ENCODE data around the gene USP10.

USP10 gene

GRCh38 chr16:84813141-84813934 lies 113.5 kb downstream of the USP10 start:
- no peak overlapping the region for H3K4me3 ChIP-seq
- H3K27ac ChIP-seq: peak overlapping the region in 9 of 11 experiments; percentile 78 to 97 (median 92); a peak in 17 of 22 replicates
- no peaks in the 10 kb centered on the region for H3K27me3 ChIP-seq
- no peaks in the 10 kb centered on the region for H4K20me1 ChIP-seq
- H3K36me3 ChIP-seq: no peaks in the 10 kb centered on the region
- TF ChIP-seq Cebpa-rat (IDR thresholded peaks at IDR 0.05): no peak
- H3K4me1 ChIP-seq: peaks cover 32 to 94% (median 70%) of the 10 kb centered on the region in 10 experiments
- H3K4me2 ChIP-seq: peak overlapping the region in 10 of 11 experiments; percentile 75 to 98 (median 90); a peak in 20 of 22 replicates
- peak overlapping the region in 7 of 11 experiments; percentile 53 to 77 (median 71); a peak in 6 of 22 replicates for H3K9ac ChIP-seq
- peaks cover 0 to 7% (median 0%) of the 10 kb centered on the region in 11 experiments; a peak in 5 of 22 replicates for H3K9me3 ChIP-seq (replicated peaks in 1 of 11)

- no peak for TF ChIP-seq Cebpa-rat (IDR thresholded peaks at IDR 0.05)
- peaks cover 0 to 6% (median under 1%) of the 10 kb centered on the region in 11 experiments; a peak in 10 of 22 replicates for H3K27me3 ChIP-seq
- H3K27ac ChIP-seq: no peak overlapping the region
- peaks cover 0 to 6% (median 5%) of the 10 kb centered on the region in 11 experiments; a peak in 14 of 22 replicates for H4K20me1 ChIP-seq
- no peak overlapping the region for H3K4me3 ChIP-seq
- no peaks in the 10 kb centered on the region for H3K36me3 ChIP-seq
- peak overlapping the region in 8 of 11 experiments; percentile 2 to 95 (median 38); a peak in 10 of 22 replicates for H3K4me2 ChIP-seq
- H3K9ac ChIP-seq: no peak overlapping the region
- H3K4me1 ChIP-seq: peaks cover 18 to 86% (median 66%) of the 10 kb centered on the region in 10 experiments
- H3K9me3 ChIP-seq (replicated peaks in 1 of 11): peaks cover 0 to 7% (median 0%) of the 10 kb centered on the region in 11 experiments; a peak in 5 of 22 replicates
Measured at GRCh38 chr16:84815462-84815861, 115.7 kb downstream of the USP10 start.

- H3K27ac ChIP-seq: no peak overlapping the region
- peaks cover 0 to 7% (median 0%) of the 10 kb centered on the region in 11 experiments; a peak in 5 of 22 replicates for H3K9me3 ChIP-seq (replicated peaks in 1 of 11)
- H3K4me3 ChIP-seq: no peak overlapping the region
- TF ChIP-seq Cebpa-rat (IDR thresholded peaks at IDR 0.05): no peak
- peaks cover 0 to 12% (median 11%) of the 10 kb centered on the region in 11 experiments; a peak in 15 of 22 replicates for H4K20me1 ChIP-seq
- no peak overlapping the region for H3K9ac ChIP-seq
- H3K27me3 ChIP-seq: peaks cover 0 to 11% (median 6%) of the 10 kb centered on the region in 11 experiments; a peak in 11 of 22 replicates
- peaks cover 18 to 86% (median 66%) of the 10 kb centered on the region in 10 experiments for H3K4me1 ChIP-seq
- peak overlapping the region in 8 of 11 experiments; percentile 4 to 95 (median 25); a peak in 9 of 22 replicates for H3K4me2 ChIP-seq
- no peaks in the 10 kb centered on the region for H3K36me3 ChIP-seq
Measured at GRCh38 chr16:84816023-84816422, 116.2 kb downstream of the USP10 start.

- H3K27me3 ChIP-seq: peaks cover 0 to 16% (median 8%) of the 10 kb centered on the region in 11 experiments; a peak in 11 of 22 replicates
- no peak overlapping the region for H3K4me3 ChIP-seq
- H3K4me2 ChIP-seq: peak overlapping the region in 8 of 11 experiments; percentile 4 to 95 (median 25); a peak in 9 of 22 replicates
- H4K20me1 ChIP-seq: peaks cover 0 to 16% (median 15%) of the 10 kb centered on the region in 11 experiments; a peak in 15 of 22 replicates
- H3K9ac ChIP-seq: no peak overlapping the region
- no peaks in the 10 kb centered on the region for H3K36me3 ChIP-seq
- peaks cover 18 to 86% (median 65%) of the 10 kb centered on the region in 10 experiments for H3K4me1 ChIP-seq
- no peak overlapping the region; a peak in 1 of 22 replicates for H3K27ac ChIP-seq
- peaks cover 0 to 7% (median 0%) of the 10 kb centered on the region in 11 experiments; a peak in 5 of 22 replicates for H3K9me3 ChIP-seq (replicated peaks in 1 of 11)
- TF ChIP-seq Cebpa-rat (IDR thresholded peaks at IDR 0.05): no peak
Measured at GRCh38 chr16:84816485-84816884, 116.7 kb downstream of the USP10 start.

GRCh38 chr16:84817206-84817605 lies 117.4 kb downstream of the USP10 start:
- Histone ChIP-seq H3K27me3 (peaks cover 0 to 16% (median 8%) of the 10 kb centered on the region in 11 experiments; a peak in 11 of 22 replicates), H3K27ac (no peak overlapping the region), H3K36me3 (no peaks in the 10 kb centered on the region), H3K4me2 (peak overlapping the region in 4 of 11 experiments; percentile 4 to 95 (median 41); a peak in 3 of 22 replicates), H3K4me3 (no peak overlapping the region), H4K20me1 (peaks cover 0 to 23% (median 19%) of the 10 kb centered on the region in 11 experiments; a peak in 15 of 22 replicates), H3K9ac (no peak overlapping the region), H3K4me1 (peaks cover 23 to 86% (median 64%) of the 10 kb centered on the region in 10 experiments), H3K9me3 (replicated peaks in 1 of 11) (peaks cover 0 to 7% (median 0%) of the 10 kb centered on the region in 11 experiments; a peak in 4 of 22 replicates)
- no peak for TF ChIP-seq Cebpa-rat (IDR thresholded peaks at IDR 0.05)

GRCh38 chr16:84817613-84818012 lies 117.8 kb downstream of the USP10 start:
- Histone ChIP-seq H3K27ac (no peak overlapping the region), H3K4me2 (peak overlapping the region in 2 of 11 experiments; percentile 20 to 95; a peak in 2 of 22 replicates), H3K4me1 (peaks cover 27 to 86% (median 64%) of the 10 kb centered on the region in 10 experiments), H3K9ac (no peak overlapping the region), H3K27me3 (peaks cover 0 to 16% (median 8%) of the 10 kb centered on the region in 11 experiments; a peak in 11 of 22 replicates), H3K36me3 (no peaks in the 10 kb centered on the region), H3K4me3 (no peak overlapping the region), H3K9me3 (replicated peaks in 1 of 11) (peaks cover 0 to 7% (median 0%) of the 10 kb centered on the region in 11 experiments; a peak in 4 of 22 replicates), H4K20me1 (peaks cover 0 to 26% (median 19%) of the 10 kb centered on the region in 11 experiments; a peak in 15 of 22 replicates)
- no peak for TF ChIP-seq Cebpa-rat (IDR thresholded peaks at IDR 0.05)

- Histone ChIP-seq H3K27me3 (peaks cover 0 to 16% (median 8%) of the 10 kb centered on the region in 11 experiments; a peak in 11 of 22 replicates), H3K9ac (no peak overlapping the region), H3K4me2 (no peak overlapping the region; a peak in 1 of 22 replicates), H3K27ac (no peak overlapping the region), H3K4me1 (peaks cover 32 to 85% (median 62%) of the 10 kb centered on the region in 10 experiments), H3K36me3 (peaks cover 0 to 4% (median 0%) of the 10 kb centered on the region in 11 experiments; a peak in 2 of 22 replicates), H3K4me3 (no peak overlapping the region), H4K20me1 (peaks cover 0 to 28% (median 19%) of the 10 kb centered on the region in 11 experiments; a peak in 15 of 22 replicates), H3K9me3 (replicated peaks in 1 of 11) (peaks cover 0 to 9% (median 0%) of the 10 kb centered on the region in 11 experiments; a peak in 6 of 22 replicates)
- TF ChIP-seq Cebpa-rat (IDR thresholded peaks at IDR 0.05): no peak
Measured at GRCh38 chr16:84818133-84818532, 118.3 kb downstream of the USP10 start.

- peaks cover 0 to 28% (median 19%) of the 10 kb centered on the region in 11 experiments; a peak in 15 of 22 replicates for H4K20me1 ChIP-seq
- peaks cover 0 to 16% (median 8%) of the 10 kb centered on the region in 11 experiments; a peak in 11 of 22 replicates for H3K27me3 ChIP-seq
- peaks cover 24 to 85% (median 58%) of the 10 kb centered on the region in 10 experiments for H3K4me1 ChIP-seq
- H3K9me3 ChIP-seq (replicated peaks in 1 of 11): peaks cover 0 to 7% (median 0%) of the 10 kb centered on the region in 11 experiments; a peak in 2 of 22 replicates
- H3K9ac ChIP-seq: no peak overlapping the region; a peak in 1 of 22 replicates
- peak overlapping the region; percentile 81 to 99 (median 96) for H3K4me2 ChIP-seq
- TF ChIP-seq Cebpa-rat (IDR thresholded peaks at IDR 0.05): no peak
- H3K36me3 ChIP-seq: peaks cover 0 to 10% (median 0%) of the 10 kb centered on the region in 11 experiments; a peak in 3 of 22 replicates
- H3K27ac ChIP-seq: no peak overlapping the region
- H3K4me3 ChIP-seq: peak overlapping the region in 7 of 10 experiments; percentile 47 to 73 (median 66); a peak in 12 of 20 replicates
Measured at GRCh38 chr16:84818989-84819643, 119.3 kb downstream of the USP10 start.

Data from BLaER1 treated with 17β-estradiol and CSF1 and Interleukin-3, amounts not matched to agents 10 nM and 100 nM (cell line).